ENCODE data around the gene CHRM1. TPM values are rescaled to one million over a fixed set of nuclear protein-coding genes. Genes with fewer than 3 reads are reported as not detected.
A peak's percentile ranks its signal among the peaks of the same experiment; 100 is the strongest.
"Not testable (repeated sequence)": the region's sequence is repeated elsewhere in the genome, so short reads cannot be mapped to it uniquely, and the experiment has no call there.

CHRM1 gene
- total RNA-seq, 1 experiment from 2014 or later, result not detected

GRCh38 chr11:62860835-62861563 is 60.2 kb downstream of the CHRM1 start:
- Histone ChIP-seq H4K5ac (ENCODE audit: insufficient read length, low read depth, low read length) (no peak overlapping the region), H4K8ac (replicated peaks; ENCODE audit: insufficient read length, low read depth, low read length) (no peak overlapping the region), H3K9ac (ENCODE audit: extremely low read depth, insufficient read length, low read length) (no peak overlapping the region), H2BK20ac (ENCODE audit: low read depth, low read length, poor library complexity, severe bottlenecking) (no peak overlapping the region), H4K91ac (ENCODE audit: insufficient read length, low read depth, low read length) (no peak overlapping the region), H2BK12ac (ENCODE audit: insufficient read length, low read depth, low read length) (no peak overlapping the region), H2BK120ac (ENCODE audit: low read depth, low read length, poor library complexity, severe bottlenecking) (no peak overlapping the region), H2BK5ac (ENCODE audit: insufficient read length, low read length) (no peak overlapping the region), H3K14ac (ENCODE audit: insufficient read depth, low read length) (no peak overlapping the region), H3K4me1 (ENCODE audit: insufficient read depth, low read length) (no peaks in the 10 kb centered on the region; the same call in 1 of the 2 replicates), H3K18ac (ENCODE audit: insufficient read length, low read depth, low read length) (no peak overlapping the region), H3K4me2 (ENCODE audit: insufficient read depth, insufficient read length, low read length) (no peak overlapping the region), H3K4ac (ENCODE audit: low read depth, low read length) (no peak overlapping the region), H2AFZ (ENCODE audit: low read length) (no peak overlapping the region), H3K79me1 (ENCODE audit: insufficient read depth, low read depth, low read length, poor library complexity, severe bottlenecking) (peaks cover 6% of the 10 kb centered on the region), H2AK5ac (ENCODE audit: insufficient read length, low read length) (no peak overlapping the region), H3K23ac (ENCODE audit: insufficient read length, low read depth, low read length) (no peak overlapping the region), H3K23me2 (ENCODE audit: insufficient read length, low read depth, low read length, poor library complexity, severe bottlenecking) (peaks cover 11% of the 10 kb centered on the region), H3K27me3 (ENCODE audit: insufficient read depth, low read length) (no peaks in the 10 kb centered on the region), H3T11ph (ENCODE audit: low read length) (no peak overlapping the region), H4K20me1 (ENCODE audit: control insufficient read depth, insufficient read depth, insufficient read length) (no peaks in the 10 kb centered on the region), H2BK15ac (ENCODE audit: low read depth, low read length) (no peak overlapping the region), H3K79me2 (ENCODE audit: insufficient read depth, low read length) (peaks cover 60% of the 10 kb centered on the region), H3K27ac (ENCODE audit: insufficient read length, low read depth, low read length) (no peak overlapping the region), H3K56ac (ENCODE audit: insufficient read length, low read depth, low read length) (no peak overlapping the region), H3K9me3 (ENCODE audit: control insufficient read depth, low read depth, low read length) (no peaks in the 10 kb centered on the region)
- Mint-ChIP-seq H3K27me3 (ENCODE audit: low read depth) (0 out of 2 replicates have a peak, but pooled peaks cover 1% of the 10 kb centered on the region), H3K36me3 (ENCODE audit: insufficient read depth in 1 of 3, low read depth in 3 of 3) (peaks cover 28 to 58% (median 35%) of the 10 kb centered on the region in 3 experiments), H3K4me1 (peaks cover 50 to 63% of the 10 kb centered on the region in 2 experiments), H3K4me3 (peak overlapping the region in 1 of 2 experiments; percentile 68; a peak in 3 of 5 replicates), H3K9me3 (no peaks in the 10 kb centered on the region), H3K27ac (peak overlapping the region; percentile 76 to 98 (median 95); a peak in 5 of 7 replicates)
- DNase-seq, result no peak
- WGBS (ENCODE audit: extremely low coverage, insufficient read length, low lambda C conversion rate), result no CpG with 5 or more reads among the region's 5 CpGs
- TF ChIP-seq CTCF (conservative IDR thresholded peaks at IDR 0.05), result no peak

- H4K20me1 ChIP-seq (ENCODE audit: control insufficient read depth, insufficient read depth, insufficient read length); H3K18ac ChIP-seq (ENCODE audit: insufficient read length, low read depth, low read length); H2BK20ac ChIP-seq (ENCODE audit: low read depth, low read length, poor library complexity, severe bottlenecking); H3K56ac ChIP-seq (ENCODE audit: insufficient read length, low read depth, low read length); H3K27me3 ChIP-seq (ENCODE audit: insufficient read depth, low read length); H3K4ac ChIP-seq (ENCODE audit: low read depth, low read length); H2BK120ac ChIP-seq (ENCODE audit: low read depth, low read length, poor library complexity, severe bottlenecking); H4K91ac ChIP-seq (ENCODE audit: insufficient read length, low read depth, low read length); H3K9ac ChIP-seq (ENCODE audit: extremely low read depth, insufficient read length, low read length); DNase-seq; H3K27ac ChIP-seq (ENCODE audit: insufficient read length, low read depth, low read length); H3K14ac ChIP-seq (ENCODE audit: insufficient read depth, low read length); H3K9me3 Mint-ChIP-seq; H4K8ac ChIP-seq (replicated peaks; ENCODE audit: insufficient read length, low read depth, low read length); H2AK5ac ChIP-seq (ENCODE audit: insufficient read length, low read length); H4K5ac ChIP-seq (ENCODE audit: insufficient read length, low read depth, low read length); H3K23ac ChIP-seq (ENCODE audit: insufficient read length, low read depth, low read length); H3K79me1 ChIP-seq (ENCODE audit: insufficient read depth, low read depth, low read length, poor library complexity, severe bottlenecking); H3K4me1 ChIP-seq (ENCODE audit: insufficient read depth, low read length); H2BK12ac ChIP-seq (ENCODE audit: insufficient read length, low read depth, low read length); H2BK15ac ChIP-seq (ENCODE audit: low read depth, low read length); H3T11ph ChIP-seq (ENCODE audit: low read length); H3K4me2 ChIP-seq (ENCODE audit: insufficient read depth, insufficient read length, low read length); H2BK5ac ChIP-seq (ENCODE audit: insufficient read length, low read length); H2AFZ ChIP-seq (ENCODE audit: low read length); H3K9me3 ChIP-seq (ENCODE audit: control insufficient read depth, low read depth, low read length); H3K27me3 Mint-ChIP-seq (ENCODE audit: low read depth): not testable (repeated sequence)
- peaks cover 49 to 60% of the 10 kb centered on the region in 2 experiments for H3K4me1 Mint-ChIP-seq
- no CpG with 5 or more reads among the region's 8 CpGs for WGBS (ENCODE audit: extremely low coverage, insufficient read length, low lambda C conversion rate)
- peaks cover 37 to 68% (median 42%) of the 10 kb centered on the region in 3 experiments for H3K36me3 Mint-ChIP-seq (ENCODE audit: insufficient read depth in 1 of 3, low read depth in 3 of 3)
- peak overlapping the region; percentile 69 to 99 for H3K4me3 Mint-ChIP-seq
- H3K27ac Mint-ChIP-seq, result peak overlapping the region; percentile 13 to 94 (median 92); a peak in 4 of 7 replicates
- Histone ChIP-seq H3K23me2 (ENCODE audit: insufficient read length, low read depth, low read length, poor library complexity, severe bottlenecking) (peaks cover 11% of the 10 kb centered on the region), H3K79me2 (ENCODE audit: insufficient read depth, low read length) (peaks cover 62% of the 10 kb centered on the region)
Observed at GRCh38 chr11:62859281-62859703, 61.9 kb downstream of the CHRM1 start.
